IMR-90 (cell line): Measurements from ENCODE around the gene PCK1. TPM values are rescaled to one million over a fixed set of nuclear protein-coding genes. Genes with fewer than 3 reads are reported as not detected.

ENCODE experiments used
- ATAC-seq: fragments of 200-7000 bp; cut with Tn5 transposase; 2 replicates; pipeline ENCODE4 v1.9.1; 2020; ENCODE audit warnings: low read depth, mild to moderate bottlenecking, moderate library complexity
- BruUV-seq: library from RNA; stranded (reverse); fragments of 400-500 nt; replicated peaks from 2 replicates; lab custom pipeline; 2021; lab: Mats Ljungman, UMichigan
- CTCF ChIA-PET: fragments of 300-600 bp; formaldehyde crosslinking; extraction: SDS; loops from one replicate; lab custom pipeline; 2021; ENCODE audit warnings: antibody characterized with exemption; lab: Yijun Ruan, JAX
- POLR2A ChIA-PET: fragments of 300-600 bp; sonication (Branson Sonifier 250); formaldehyde crosslinking; loops from one replicate; lab custom pipeline; 2022; ENCODE audit warnings: antibody characterized with exemption; ENCODE audit not compliant: unreplicated experiment; lab: Charles Lee
- DNase-seq: peaks from one replicate; pipeline ENCODE4 v3.0.0; 2013
- H2AFZ ChIP-seq: replicated peaks from 2 replicates; pipeline ENCODE3; 2013; ENCODE audit warnings: low read length, mild to moderate bottlenecking; ENCODE audit not compliant: poor library complexity
- H2AK5ac ChIP-seq: 2 replicates; pipeline ENCODE4 v1.6.1; 2013; ENCODE audit warnings: low read depth, low read length, inconsistent platforms
- H2AK9ac ChIP-seq: replicated peaks from 2 replicates; pipeline ENCODE3; 2013; ENCODE audit warnings: mild to moderate bottlenecking, low read depth, low read length, moderate library complexity; ENCODE audit not compliant: poor library complexity
- H2BK120ac ChIP-seq: 2 replicates; pipeline ENCODE4 v1.6.1; 2013; ENCODE audit warnings: low read depth, low read length, inconsistent platforms
- H2BK15ac ChIP-seq: 3 replicates; pipeline ENCODE4 v1.6.1; 2013; ENCODE audit warnings: low read depth, low read length, inconsistent platforms
- H2BK20ac ChIP-seq: 2 replicates; pipeline ENCODE4 v1.6.1; 2013; ENCODE audit warnings: low read depth, mild to moderate bottlenecking, inconsistent platforms, low read length, moderate library complexity
- H2BK5ac ChIP-seq: 2 replicates; pipeline ENCODE4 v1.6.1; 2013; ENCODE audit warnings: mild to moderate bottlenecking, low read depth, low read length, inconsistent platforms; ENCODE audit not compliant: poor library complexity, severe bottlenecking
- H3K14ac ChIP-seq: replicated peaks from 2 replicates; pipeline ENCODE4 v1.6.1; 2013; ENCODE audit warnings: low read depth, low read length, inconsistent platforms
- H3K18ac ChIP-seq: 2 replicates; pipeline ENCODE4 v1.6.1; 2013; ENCODE audit warnings: low read depth, low read length, control low read depth
- H3K23ac ChIP-seq: 2 replicates; pipeline ENCODE4 v1.6.1; 2013; ENCODE audit warnings: low read depth, low read length, inconsistent platforms
- H3K27ac ChIP-seq: 2 replicates; pipeline ENCODE4 v1.5.1; 2013; ENCODE audit warnings: mild to moderate bottlenecking, control low read depth, low read length; ENCODE audit not compliant: insufficient read depth
- H3K27me3 ChIP-seq: 2 replicates; pipeline ENCODE4 v1.6.1; 2013; ENCODE audit warnings: low read length; ENCODE audit not compliant: control insufficient read depth, insufficient read depth
- H3K36me3 ChIP-seq: 2 replicates; pipeline ENCODE4 v1.6.1; 2013; ENCODE audit warnings: low read length, mixed read lengths; ENCODE audit not compliant: control insufficient read depth, insufficient read depth
- H3K4ac ChIP-seq: 2 replicates; pipeline ENCODE4 v1.6.1; 2013; ENCODE audit warnings: low read depth, low read length, inconsistent platforms
- H3K4me1 ChIP-seq: 2 replicates; pipeline ENCODE4 v1.6.1; 2013; ENCODE audit warnings: low read length, mixed read lengths; ENCODE audit not compliant: control insufficient read depth, insufficient read depth
- H3K4me2 ChIP-seq: 2 replicates; pipeline ENCODE4 v1.6.1; 2013; ENCODE audit warnings: low read depth, mild to moderate bottlenecking, control low read depth, low read length, moderate library complexity
- H3K4me3 ChIP-seq: 2 replicates; pipeline ENCODE4 v1.5.1; 2013; ENCODE audit warnings: low read depth, mild to moderate bottlenecking, control low read depth, low read length, moderate library complexity; ENCODE audit not compliant: insufficient read depth
- H3K56ac ChIP-seq: 2 replicates; pipeline ENCODE4 v1.6.1; 2013; ENCODE audit warnings: low read length, inconsistent platforms; ENCODE audit not compliant: insufficient read depth; ENCODE audit errors: extremely low read depth
- H3K79me1 ChIP-seq, 2 experiments: 2 replicates each; pipeline ENCODE4 v1.6.1; 2013; ENCODE audit warnings: low read length in 2 of 2, inconsistent platforms in 1 of 2, low read depth in 1 of 2
- H3K9ac ChIP-seq: 2 replicates; pipeline ENCODE4 v1.6.1; 2013; ENCODE audit warnings: low read depth, low read length, control low read depth
- H3K9me1 ChIP-seq: 2 replicates; pipeline ENCODE4 v1.6.1; 2013; ENCODE audit warnings: low read length, inconsistent platforms; ENCODE audit not compliant: insufficient read depth
- H3K9me3 ChIP-seq: 2 replicates; pipeline ENCODE4 v1.6.1; 2013; ENCODE audit warnings: low read length; ENCODE audit not compliant: control insufficient read depth, insufficient read depth
- H4K20me1 ChIP-seq: 2 replicates; pipeline ENCODE4 v1.6.1; 2013; ENCODE audit warnings: low read length, inconsistent platforms; ENCODE audit not compliant: insufficient read depth
- H4K5ac ChIP-seq: 2 replicates; pipeline ENCODE4 v1.6.1; 2013; ENCODE audit warnings: mild to moderate bottlenecking, low read depth, low read length, control low read depth
- H4K8ac ChIP-seq, 2 experiments: 2 replicates each; pipeline ENCODE4 v1.6.1; 2013; ENCODE audit warnings: low read depth in 2 of 2, low read length in 2 of 2, control low read depth in 1 of 2, inconsistent platforms in 1 of 2
- H4K91ac ChIP-seq: 2 replicates; pipeline ENCODE4 v1.6.1; 2013; ENCODE audit warnings: low read depth, low read length, inconsistent platforms; ENCODE audit not compliant: insufficient read depth
- CEBPB ChIP-seq: IDR thresholded peaks from 2 replicates; pipeline ENCODE4 v1.6.1; 2012; ENCODE audit warnings: low read depth, low read length, improper control_type of control experiment
- CHD1 ChIP-seq: IDR thresholded peaks from 2 replicates; pipeline ENCODE4 v1.6.1; 2012; ENCODE audit warnings: low read depth, low read length, improper control_type of control experiment
- FOS ChIP-seq: fragments of 150-350 bp; IDR thresholded peaks from 2 replicates; pipeline ENCODE4 v1.6.1; 2016; ENCODE audit warnings: low read depth, low read length
- MAFK ChIP-seq: IDR thresholded peaks from 2 replicates; pipeline ENCODE4 v1.6.1; 2012; ENCODE audit warnings: low read depth, low read length, improper control_type of control experiment
- MAZ ChIP-seq: IDR thresholded peaks from 2 replicates; pipeline ENCODE4 v1.6.1; 2012; ENCODE audit warnings: low read depth, mild to moderate bottlenecking, low read length, improper control_type of control experiment, moderate library complexity, borderline replicate concordance
- MXI1 ChIP-seq: IDR thresholded peaks from 2 replicates; pipeline ENCODE4 v1.6.1; 2012; ENCODE audit warnings: low read depth, mild to moderate bottlenecking, low read length, moderate library complexity, borderline replicate concordance
- NFE2L2 ChIP-seq: fragments of 150-350 bp; IDR thresholded peaks from 2 replicates; pipeline ENCODE4 v1.6.1; 2016; ENCODE audit warnings: low read depth, mild to moderate bottlenecking, low read length
- RAD21 ChIP-seq: IDR thresholded peaks from 2 replicates; pipeline ENCODE4 v1.6.1; 2012; ENCODE audit warnings: low read length, improper control_type of control experiment
- RFX5 ChIP-seq: IDR thresholded peaks from 2 replicates; pipeline ENCODE4 v1.8.0; 2012; ENCODE audit warnings: low read depth, mild to moderate bottlenecking, low read length, moderate library complexity
- SMC3 ChIP-seq: fragments of 150-350 bp; IDR thresholded peaks from 2 replicates; pipeline ENCODE4 v1.6.1; 2016; ENCODE audit warnings: low read depth, mild to moderate bottlenecking, antibody characterized with exemption, low read length, moderate library complexity
- WGBS, 2 experiments: methylation state at CpG; one replicate each; pipeline versions ENCODE4 v1.1.5 to v1.1.7; 2013; ENCODE audit warnings: missing lambda C conversion rate in 2 of 2; ENCODE audit not compliant: insufficient read length in 1 of 2; ENCODE audit errors: extremely low coverage in 2 of 2; 5-methylcytosine and 5-hydroxymethylcytosine counted together
- dilution Hi-C: fragments of 300-500 bp; cut with HindIII; formaldehyde crosslinking; loops from one replicate; pipeline ENCODE4 v1.14.3; 2018; ENCODE audit warnings: low sequenced_read_pairs; ENCODE audit not compliant: unreplicated experiment
- in situ Hi-C: fragments of 300-500 bp; cut with MboI; formaldehyde crosslinking; loops from 3 replicates; pipeline ENCODE4 v1.14.3; 2019; ENCODE audit warnings: low sequenced_read_pairs, inconsistent platforms, mixed read lengths
- intact Hi-C: fragments of 100-400 bp; cut with micrococcal nuclease; formaldehyde crosslinking; loops from 2 replicates; pipeline ENCODE4 v1.10.0; 2022
- polyA plus RNA-seq, 3 experiments: library from polyadenylated mRNA; depleted of rRNA; stranded (reverse); fragments of >200 nt; gene quantifications; 2 replicates each; pipeline ENCODE4 v1.2.3, GENCODE V29; 2012; ENCODE audit warnings: low replicate concordance in 1 of 3
- total RNA-seq: library from RNA; depleted of rRNA; stranded (reverse); fragments of >200 nt; gene quantifications from 2 replicates; pipeline ENCODE4 v1.2.3, GENCODE V29; 2012
- TF ChIP-seq, protein P1 (sequence below): conservative IDR thresholded peaks from 2 replicates; pipeline ENCODE4 v1.5.1; 2012; ENCODE audit warnings: mild to moderate bottlenecking, low read depth, low read length, improper control_type of control experiment
- TF ChIP-seq, protein P2 (sequence below): fragments of 150-350 bp; IDR thresholded peaks from 2 replicates; pipeline ENCODE4 v1.6.1; 2017; ENCODE audit warnings: mild to moderate bottlenecking, antibody characterized with exemption, low read length, low read depth

The PCK1 gene
- total and polyA plus RNA-seq, 2 of the 4 experiments (the other 2 are of a cell fraction): not detected

DNA sequence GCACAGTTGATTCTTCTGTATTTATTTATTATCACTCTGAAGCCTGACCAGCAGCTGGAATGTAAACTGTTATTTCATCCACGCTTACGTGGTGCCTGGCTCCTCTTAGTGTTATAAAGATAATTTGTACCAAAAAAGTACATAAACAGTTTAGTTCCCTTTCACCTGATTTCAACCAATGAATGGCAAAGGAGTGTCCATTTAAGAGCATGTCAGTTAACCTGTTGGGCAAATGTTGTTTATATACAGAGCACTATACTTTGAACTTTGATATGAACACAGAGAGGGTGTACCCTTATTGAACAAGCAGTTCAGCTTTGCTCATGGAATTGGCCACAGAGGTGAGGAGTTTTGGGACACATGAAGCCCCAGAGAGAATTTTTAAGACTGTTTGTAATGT lies 28.8 kb upstream of the PCK1 start:
- Histone ChIP-seq H3K36me3 (no peaks in the 10 kb centered on the region), H2AFZ (no peak overlapping the region), H3K4me3 (no peak overlapping the region), H2BK20ac (no peak overlapping the region), H3K56ac (no peak overlapping the region), H3K4me1 (no peaks in the 10 kb centered on the region), H3K9me3 (no peaks in the 10 kb centered on the region), H2BK120ac (no peak overlapping the region), H3K4ac (no peak overlapping the region), H2BK5ac (no peak overlapping the region), H3K27me3 (peaks cover 2% of the 10 kb centered on the region; the same call in 1 of the 2 replicates), H2AK9ac (no peak overlapping the region), H4K91ac (no peak overlapping the region), H3K27ac (no peak overlapping the region), H3K9ac (no peak overlapping the region), H2BK15ac (no peak overlapping the region), H3K14ac (no peak overlapping the region), H3K79me1 (no peaks in the 10 kb centered on the region), H3K4me2 (no peak overlapping the region), H2AK5ac (no peak overlapping the region), H3K23ac (no peak overlapping the region), H4K5ac (no peak overlapping the region), H3K18ac (no peak overlapping the region), H4K20me1 (no peaks in the 10 kb centered on the region), H4K8ac (no peak overlapping the region), H3K9me1 (no peaks in the 10 kb centered on the region)
- no peak for TF ChIP-seq MAFK
- no peak for TF ChIP-seq FOS
- TF ChIP-seq, protein P1, sequence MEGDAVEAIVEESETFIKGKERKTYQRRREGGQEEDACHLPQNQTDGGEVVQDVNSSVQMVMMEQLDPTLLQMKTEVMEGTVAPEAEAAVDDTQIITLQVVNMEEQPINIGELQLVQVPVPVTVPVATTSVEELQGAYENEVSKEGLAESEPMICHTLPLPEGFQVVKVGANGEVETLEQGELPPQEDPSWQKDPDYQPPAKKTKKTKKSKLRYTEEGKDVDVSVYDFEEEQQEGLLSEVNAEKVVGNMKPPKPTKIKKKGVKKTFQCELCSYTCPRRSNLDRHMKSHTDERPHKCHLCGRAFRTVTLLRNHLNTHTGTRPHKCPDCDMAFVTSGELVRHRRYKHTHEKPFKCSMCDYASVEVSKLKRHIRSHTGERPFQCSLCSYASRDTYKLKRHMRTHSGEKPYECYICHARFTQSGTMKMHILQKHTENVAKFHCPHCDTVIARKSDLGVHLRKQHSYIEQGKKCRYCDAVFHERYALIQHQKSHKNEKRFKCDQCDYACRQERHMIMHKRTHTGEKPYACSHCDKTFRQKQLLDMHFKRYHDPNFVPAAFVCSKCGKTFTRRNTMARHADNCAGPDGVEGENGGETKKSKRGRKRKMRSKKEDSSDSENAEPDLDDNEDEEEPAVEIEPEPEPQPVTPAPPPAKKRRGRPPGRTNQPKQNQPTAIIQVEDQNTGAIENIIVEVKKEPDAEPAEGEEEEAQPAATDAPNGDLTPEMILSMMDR: no peak
- no peak for TF ChIP-seq RFX5
- TF ChIP-seq, protein P2, sequence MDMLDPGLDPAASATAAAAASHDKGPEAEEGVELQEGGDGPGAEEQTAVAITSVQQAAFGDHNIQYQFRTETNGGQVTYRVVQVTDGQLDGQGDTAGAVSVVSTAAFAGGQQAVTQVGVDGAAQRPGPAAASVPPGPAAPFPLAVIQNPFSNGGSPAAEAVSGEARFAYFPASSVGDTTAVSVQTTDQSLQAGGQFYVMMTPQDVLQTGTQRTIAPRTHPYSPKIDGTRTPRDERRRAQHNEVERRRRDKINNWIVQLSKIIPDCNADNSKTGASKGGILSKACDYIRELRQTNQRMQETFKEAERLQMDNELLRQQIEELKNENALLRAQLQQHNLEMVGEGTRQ: no peak
- no peak for TF ChIP-seq RAD21
- no peak for TF ChIP-seq SMC3
- TF ChIP-seq NFE2L2: no peak
- no peak for TF ChIP-seq MAZ
- no peak for TF ChIP-seq CEBPB
- TF ChIP-seq MXI1: no peak
- no peak for TF ChIP-seq CHD1
- ATAC-seq (no peak), DNase-seq (no peak)
- in situ Hi-C loops (no loop called here), dilution Hi-C loops (no loop called here), intact Hi-C loops (no loop called here)
- ChIA-PET CTCF (interaction anchor here (0.7 to 0.9 kb wide), 2 partner anchors 14 to 811 kb away, joined by 3 to 4 read pairs; no protein-coding TSS in a partner anchor), POLR2A (no interaction called here)
- no CpG with 5 or more reads among the region's 2 CpGs for WGBS, 2 experiments
- BruUV-seq: no TSS peak
